HG03558 (cell line): ENCODE results near the gene IGFBP1.
"Not testable (repeated sequence)": the region's sequence is repeated elsewhere in the genome, so short reads cannot be mapped to it uniquely, and the experiment has no call there.

ENCODE experiments used
- ATAC-seq: cut with Tn5 transposase; IDR thresholded peaks from one replicate; pipeline ENCODE4 v1.9.1; 2021; ENCODE audit warnings: moderate number of reproducible peaks; ENCODE audit not compliant: unreplicated experiment; ENCODE audit errors: extremely low read depth

The IGFBP1 gene

GRCh38 chr7:45888185-45888992 lies at the start of gene IGFBP1:
IGFBP1 (plus strand) TSS chr7:45888488; CDS start chr7:45888653, 165 bp downstream.
- no peak for ATAC-seq

- ATAC-seq: not testable (repeated sequence)
Observed at GRCh38 chr7:45838852-45839251, 49.4 kb upstream of the IGFBP1 start.

GRCh38 chr7:45841926-45842717 lies 46.2 kb upstream of the IGFBP1 start:
- ATAC-seq: not testable (repeated sequence)

GRCh38 chr7:45846536-45846935 lies 41.8 kb upstream of the IGFBP1 start:
- not testable (repeated sequence) for ATAC-seq

DNA sequence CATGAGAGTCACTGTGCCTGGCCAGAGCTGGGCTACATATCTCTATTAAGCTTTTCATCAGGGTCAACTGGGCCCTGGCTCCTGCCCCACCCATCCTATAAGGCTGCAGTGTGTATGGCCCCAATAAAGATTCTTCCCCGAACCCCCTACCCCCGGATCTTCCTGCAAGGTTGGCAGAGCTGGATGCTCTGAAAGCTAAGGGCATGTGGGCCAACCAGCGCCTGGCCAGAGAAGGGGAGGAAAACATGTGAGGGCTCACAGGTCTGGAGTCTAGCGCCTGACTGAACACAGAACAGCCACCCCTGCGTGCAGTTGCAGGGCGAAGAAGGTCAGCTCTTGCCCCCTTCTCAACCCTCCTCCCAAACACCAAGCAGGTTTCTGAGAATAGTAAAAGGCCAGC lies 39.6 kb upstream of the IGFBP1 start:
- ATAC-seq: not testable (repeated sequence)

DNA sequence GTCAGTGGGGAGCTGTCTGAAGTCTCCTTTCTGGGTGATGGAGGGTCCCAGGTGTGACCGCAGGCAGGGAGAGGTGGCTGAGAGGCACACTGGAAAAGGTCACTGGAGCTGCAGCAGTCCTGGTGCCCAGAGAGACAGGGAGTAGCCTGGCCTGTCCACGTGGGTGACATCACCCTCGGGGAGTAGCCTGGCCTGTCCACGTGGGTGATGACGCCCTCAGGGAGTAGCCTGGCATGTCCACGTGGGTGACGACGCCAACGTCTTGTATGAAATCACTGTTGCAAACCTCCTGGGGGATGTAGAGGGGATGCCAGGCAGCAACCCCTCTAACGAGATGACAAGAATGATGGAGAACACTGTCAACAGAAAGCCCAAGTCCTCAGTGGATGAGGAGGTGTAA lies 35.3 kb upstream of the IGFBP1 start:
- not testable (repeated sequence) for ATAC-seq

GRCh38 chr7:45853491-45853890 lies 34.8 kb upstream of the IGFBP1 start:
- not testable (repeated sequence) for ATAC-seq

DNA sequence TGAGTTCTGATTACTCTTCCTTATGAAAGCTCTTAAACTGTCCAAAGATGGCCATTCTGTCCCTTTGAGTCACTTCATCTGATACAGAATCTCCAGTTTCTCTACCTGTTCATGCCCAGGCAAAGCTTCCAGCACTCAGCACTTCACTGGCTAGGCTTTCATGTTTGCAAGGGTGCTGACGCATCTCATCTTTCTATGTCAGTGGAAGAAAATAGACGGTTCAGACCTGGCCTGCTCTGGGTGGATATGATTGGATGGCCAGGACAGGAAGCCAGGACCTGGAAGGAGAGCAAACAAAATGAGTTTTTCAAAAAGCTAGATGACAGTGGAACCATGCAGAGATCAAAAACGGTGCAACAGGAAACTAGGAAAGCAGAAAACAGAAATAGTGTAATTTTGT lies 32.6 kb upstream of the IGFBP1 start:
- ATAC-seq: not testable (repeated sequence)

- not testable (repeated sequence) for ATAC-seq
Observed at GRCh38 chr7:45856888-45857287, 31.4 kb upstream of the IGFBP1 start.

- ATAC-seq: no peak
Observed at GRCh38 chr7:45863715-45864114, 24.6 kb upstream of the IGFBP1 start.

- no peak for ATAC-seq
Observed at GRCh38 chr7:45865594-45866410, 22.5 kb upstream of the IGFBP1 start.

GRCh38 chr7:45867471-45867870 lies 20.8 kb upstream of the IGFBP1 start:
- no peak for ATAC-seq

- ATAC-seq: no peak
Observed at GRCh38 chr7:45869426-45869825, 18.9 kb upstream of the IGFBP1 start.

- ATAC-seq: no peak
Observed at GRCh38 chr7:45872116-45873034, 15.9 kb upstream of the IGFBP1 start.

GRCh38 chr7:45873035-45873354 lies 15.3 kb upstream of the IGFBP1 start, which contains the start of gene CCDC201:
CCDC201 (minus strand) TSS chr7:45873082; CDS start chr7:45873007, 75 bp downstream.
- ATAC-seq: no peak

GRCh38 chr7:45873355-45873754 lies 14.9 kb upstream of the IGFBP1 start:
- no peak for ATAC-seq

DNA sequence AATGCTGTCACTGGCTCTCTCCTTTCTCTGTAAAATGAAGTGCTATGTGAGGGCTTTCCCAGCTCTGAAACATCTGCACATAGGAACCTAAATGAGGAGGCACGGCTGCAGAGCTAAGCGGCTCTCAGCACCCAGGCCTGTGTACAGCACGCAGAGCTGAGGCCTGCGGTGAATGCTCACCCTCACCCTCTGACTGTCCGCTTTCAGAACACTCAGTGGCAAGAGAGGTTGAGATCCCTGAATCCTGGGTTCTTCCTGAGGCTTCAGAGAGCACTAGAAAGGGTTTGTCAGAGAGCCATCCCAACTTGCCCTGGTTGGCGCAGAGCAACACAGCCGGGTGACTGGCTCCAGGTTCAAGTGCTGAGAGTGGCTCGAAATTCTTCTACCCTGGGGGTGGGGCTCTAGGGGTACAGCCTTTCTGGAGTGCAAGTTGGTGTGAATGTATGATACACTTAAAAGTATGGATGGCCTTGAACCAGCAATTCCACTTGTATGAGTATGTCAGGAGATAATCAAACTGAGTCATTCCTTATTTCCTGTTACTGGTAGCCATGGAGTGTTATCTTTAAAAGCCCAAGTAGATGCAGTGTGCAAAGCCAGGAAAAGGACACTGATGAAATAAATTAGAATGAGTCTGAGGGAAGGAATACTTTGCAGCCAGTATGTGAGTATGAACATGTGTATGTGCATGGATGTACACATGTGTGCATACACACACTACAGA lies 13.7 kb upstream of the IGFBP1 start:
- no peak for ATAC-seq

GRCh38 chr7:45876519-45876918 lies 11.8 kb upstream of the IGFBP1 start:
- no peak for ATAC-seq
